GM12873 (cell line): ENCODE data around the gene DNASE1L3.

Source experiments
- TF ChIP-seq, protein P1 (sequence below): IDR thresholded peaks from 2 replicates; pipeline ENCODE4 v1.5.1; 2012; ENCODE audit warnings: low read depth, mild to moderate bottlenecking, moderate library complexity, low read length, control low read depth; ENCODE audit not compliant: insufficient read depth; ENCODE audit errors: missing control alignments

DNASE1L3 gene

DNA sequence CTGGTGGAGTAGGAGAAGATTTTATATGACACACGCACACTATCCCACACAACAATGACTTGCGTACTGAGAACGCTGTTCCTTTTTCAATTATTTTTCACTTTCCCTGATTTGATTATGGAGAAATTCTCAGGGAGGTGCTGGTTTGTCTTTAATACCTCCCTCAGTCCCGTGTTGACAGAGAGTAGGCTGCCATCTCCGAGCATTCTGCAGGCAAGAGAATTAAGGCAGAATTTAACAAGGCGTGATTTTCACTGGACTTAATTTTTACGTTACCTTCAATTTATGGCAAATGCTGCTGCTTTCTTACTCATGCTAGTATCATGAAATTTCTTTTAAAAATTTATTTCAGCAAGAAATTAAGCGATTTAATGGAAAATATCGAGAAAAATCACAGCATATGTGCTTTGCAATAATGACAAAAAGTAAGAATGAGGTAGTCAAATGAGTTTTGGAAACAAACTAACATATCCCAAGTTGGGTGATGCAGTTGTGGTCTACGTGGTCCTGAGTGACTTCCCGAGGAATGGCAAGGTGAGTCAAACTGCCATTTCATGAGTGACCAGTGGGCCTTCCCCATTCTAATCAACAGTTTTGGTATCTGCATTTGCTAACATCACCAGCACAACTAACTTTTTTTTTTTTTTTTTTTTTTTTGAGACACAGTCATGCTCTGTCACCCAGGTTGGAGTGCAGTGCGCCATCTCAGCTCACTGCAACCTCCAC is 16.9 kb downstream of the DNASE1L3 start:
- TF ChIP-seq, protein P1, sequence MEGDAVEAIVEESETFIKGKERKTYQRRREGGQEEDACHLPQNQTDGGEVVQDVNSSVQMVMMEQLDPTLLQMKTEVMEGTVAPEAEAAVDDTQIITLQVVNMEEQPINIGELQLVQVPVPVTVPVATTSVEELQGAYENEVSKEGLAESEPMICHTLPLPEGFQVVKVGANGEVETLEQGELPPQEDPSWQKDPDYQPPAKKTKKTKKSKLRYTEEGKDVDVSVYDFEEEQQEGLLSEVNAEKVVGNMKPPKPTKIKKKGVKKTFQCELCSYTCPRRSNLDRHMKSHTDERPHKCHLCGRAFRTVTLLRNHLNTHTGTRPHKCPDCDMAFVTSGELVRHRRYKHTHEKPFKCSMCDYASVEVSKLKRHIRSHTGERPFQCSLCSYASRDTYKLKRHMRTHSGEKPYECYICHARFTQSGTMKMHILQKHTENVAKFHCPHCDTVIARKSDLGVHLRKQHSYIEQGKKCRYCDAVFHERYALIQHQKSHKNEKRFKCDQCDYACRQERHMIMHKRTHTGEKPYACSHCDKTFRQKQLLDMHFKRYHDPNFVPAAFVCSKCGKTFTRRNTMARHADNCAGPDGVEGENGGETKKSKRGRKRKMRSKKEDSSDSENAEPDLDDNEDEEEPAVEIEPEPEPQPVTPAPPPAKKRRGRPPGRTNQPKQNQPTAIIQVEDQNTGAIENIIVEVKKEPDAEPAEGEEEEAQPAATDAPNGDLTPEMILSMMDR, result no peak

DNA sequence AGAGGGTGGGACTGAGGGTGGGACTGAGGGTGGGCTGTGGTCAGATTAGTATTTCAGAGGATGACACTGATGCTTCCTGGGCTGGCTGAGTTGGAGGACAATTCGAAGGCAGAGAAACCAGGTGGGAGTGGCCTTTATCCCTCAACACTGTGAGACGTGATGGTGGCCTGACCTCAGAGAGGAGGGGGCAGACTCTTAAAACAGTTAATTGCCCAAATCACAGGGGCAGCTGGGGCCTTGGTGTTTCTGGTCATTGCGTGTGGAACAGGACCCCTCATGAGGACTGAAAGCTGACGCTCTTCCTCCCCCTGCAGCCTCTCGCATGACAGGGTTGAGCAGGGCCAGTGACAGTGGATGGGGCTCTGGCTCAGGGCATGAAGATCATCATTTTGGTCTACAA is 18.7 kb downstream of the DNASE1L3 start:
- TF ChIP-seq, protein P1, result no peak

DNA sequence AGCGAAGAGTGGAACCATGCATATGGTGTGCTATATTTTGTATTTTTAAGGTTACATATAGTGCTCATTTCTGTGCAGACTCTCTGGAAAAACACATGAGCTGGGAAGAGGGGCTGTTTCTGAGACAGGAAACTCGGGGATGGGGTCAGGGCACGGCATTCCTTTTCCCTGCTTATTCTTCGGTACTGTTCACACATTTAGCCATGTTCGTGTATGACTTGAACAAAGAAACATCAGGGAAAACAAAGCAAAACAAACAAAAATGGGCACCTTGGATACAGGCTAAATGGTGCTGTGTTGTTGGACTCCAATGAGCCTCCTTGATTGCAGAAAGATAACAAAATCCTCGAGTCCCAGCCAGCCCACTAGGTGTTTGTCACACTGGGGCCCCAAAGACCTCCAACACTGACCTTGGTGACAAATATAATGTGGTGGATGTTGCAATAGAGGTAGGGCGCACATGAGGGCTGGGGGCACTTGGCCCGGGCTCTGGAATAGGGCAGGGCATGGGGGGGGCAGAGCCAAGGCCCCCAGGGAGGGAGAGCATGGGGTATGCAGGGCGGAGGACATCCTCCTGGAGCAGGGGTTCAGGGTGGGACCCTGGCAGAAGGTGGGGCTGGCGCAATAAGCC is 19.3 kb downstream of the DNASE1L3 start:
- TF ChIP-seq, protein P1, result no peak

DNA sequence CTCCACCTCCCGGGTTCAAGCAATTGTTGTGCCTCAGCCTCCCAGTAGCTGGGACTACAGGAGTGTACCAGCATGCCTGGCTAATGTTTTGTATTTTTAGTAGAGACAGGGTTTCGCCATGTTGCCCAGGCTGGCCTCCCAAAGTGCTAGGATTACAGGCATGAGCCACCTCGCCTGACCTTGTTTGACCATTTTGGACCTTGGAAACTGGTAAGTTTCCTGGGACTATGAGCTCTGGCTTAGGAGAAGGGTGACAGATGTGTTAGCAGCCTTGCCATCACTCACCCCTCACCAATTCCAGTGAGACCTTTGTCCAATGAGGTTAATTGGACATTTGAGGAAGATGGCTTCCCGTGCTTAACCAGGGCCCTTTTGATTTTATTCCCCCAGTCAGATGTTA is 19.9 kb downstream of the DNASE1L3 start:
- TF ChIP-seq, protein P1, result no peak

DNA sequence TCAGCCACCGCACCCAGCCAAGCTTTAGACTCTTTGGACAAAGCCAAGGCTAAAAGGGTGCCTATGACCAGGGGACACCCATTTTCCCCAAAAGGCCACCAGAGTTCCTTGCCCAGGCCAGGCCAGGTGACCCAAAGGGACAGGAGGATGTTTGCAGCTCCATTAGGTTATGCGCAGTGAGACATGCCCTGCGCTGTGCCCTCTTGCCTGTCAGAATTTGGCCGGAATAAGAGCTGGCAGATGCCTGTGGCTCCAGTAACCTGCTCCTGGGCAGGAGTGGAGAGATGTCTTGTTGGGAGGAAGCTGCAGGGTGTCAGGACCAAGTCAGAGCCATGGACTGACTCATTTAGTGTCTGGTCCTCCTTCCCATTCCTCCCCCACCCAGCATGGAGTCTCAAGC is 20.5 kb downstream of the DNASE1L3 start:
- TF ChIP-seq, protein P1, result no peak

DNA sequence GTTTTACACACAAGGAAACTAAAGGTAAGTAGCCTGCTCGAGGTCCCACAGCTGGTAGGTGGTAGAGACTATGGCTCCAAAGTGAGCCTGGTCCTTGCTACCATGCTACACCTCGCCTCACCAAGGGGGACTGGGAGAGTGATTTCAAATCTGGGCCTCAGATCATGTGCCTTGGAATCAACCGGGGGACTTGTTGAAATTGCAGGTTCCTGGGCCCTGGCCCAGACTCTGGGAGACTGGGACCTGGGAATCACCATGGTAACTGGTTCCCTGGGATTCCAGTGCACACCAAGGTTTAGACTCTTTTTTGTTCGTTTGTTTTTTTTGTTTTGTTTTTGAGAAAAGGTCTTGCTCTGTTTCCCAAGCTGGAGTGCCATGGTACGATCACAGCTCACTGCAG is 21.1 kb downstream of the DNASE1L3 start:
- TF ChIP-seq, protein P1, result no peak

DNA sequence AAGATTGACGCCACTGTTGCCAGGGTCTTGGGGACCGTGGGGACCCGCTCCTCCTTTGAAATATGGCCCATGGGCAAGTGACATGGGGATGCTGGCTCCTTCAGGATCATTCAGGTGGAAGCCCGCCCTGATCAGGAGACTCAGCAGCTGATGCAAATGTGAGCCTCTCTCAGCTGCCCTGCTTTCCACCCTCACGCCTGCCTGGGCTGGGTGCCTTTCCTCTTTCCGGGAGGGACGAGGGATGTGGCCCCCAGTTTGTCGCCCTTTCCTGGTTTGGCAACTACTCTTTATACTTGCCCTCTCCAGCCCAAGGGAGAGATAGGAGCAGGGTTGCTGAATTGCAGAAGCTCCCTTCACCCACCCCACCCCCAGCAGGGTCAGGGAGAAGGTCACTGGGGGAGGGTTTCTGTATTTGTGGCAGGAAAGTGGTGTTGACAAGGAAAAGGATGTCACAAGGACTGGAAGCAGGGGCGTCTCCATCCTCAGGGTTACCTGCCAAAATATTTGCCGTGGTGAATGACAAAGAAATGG is 21.8 kb downstream of the DNASE1L3 start:
- TF ChIP-seq, protein P1, result no peak
